GM12892 (cell line): ENCODE data around the gene DNAH10.

Source experiments
- POLR2A ChIP-seq: IDR thresholded peaks from 2 replicates; pipeline ENCODE4 v1.6.1; 2011; ENCODE audit warnings: low read depth, low read length, control low read depth
- POLR2AphosphoS5 ChIP-seq: IDR thresholded peaks from 2 replicates; pipeline ENCODE4 v1.6.1; 2011; ENCODE audit warnings: low read depth, low read length, control low read depth
- TAF1 ChIP-seq: IDR thresholded peaks from 2 replicates; pipeline ENCODE4 v1.6.1; 2011; ENCODE audit warnings: low read depth, mild to moderate bottlenecking, control low read depth, low read length, borderline replicate concordance

DNA sequence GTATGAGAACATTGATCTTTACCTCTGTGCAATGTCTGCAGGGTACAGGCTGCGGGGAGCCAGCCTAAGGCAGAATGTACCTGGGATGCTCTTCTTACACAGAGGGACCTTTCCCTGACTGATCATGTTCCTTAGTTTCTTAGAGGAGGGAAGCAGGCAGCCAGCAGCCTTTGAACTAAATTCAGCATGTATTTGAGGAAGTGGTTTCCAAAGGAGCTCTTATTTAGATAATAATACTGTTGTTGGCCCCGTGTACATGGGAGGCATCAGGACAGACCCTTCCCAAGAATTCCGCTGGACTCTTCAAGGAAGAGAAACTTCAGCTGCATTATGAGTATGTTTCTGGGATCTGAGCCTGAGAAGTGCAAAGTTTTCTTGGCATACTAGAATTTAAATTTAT, 111.7 kb downstream of the DNAH10 start:
- TF ChIP-seq POLR2AphosphoS5 (no peak), POLR2A (no peak), TAF1 (no peak)
